HG02970 (cell line): ENCODE data around the gene PARD3B.

Experiments used
- ATAC-seq: cut with Tn5 transposase; IDR thresholded peaks from one replicate; pipeline ENCODE4 v1.9.1; 2021; ENCODE audit warnings: mild to moderate bottlenecking, moderate library complexity, moderate number of reproducible peaks; ENCODE audit not compliant: unreplicated experiment, low FRiP score

Gene PARD3B

GRCh38 chr2:204799791-204800190 is 254.5 kb downstream of the PARD3B start:
- ATAC-seq, result no peak

DNA sequence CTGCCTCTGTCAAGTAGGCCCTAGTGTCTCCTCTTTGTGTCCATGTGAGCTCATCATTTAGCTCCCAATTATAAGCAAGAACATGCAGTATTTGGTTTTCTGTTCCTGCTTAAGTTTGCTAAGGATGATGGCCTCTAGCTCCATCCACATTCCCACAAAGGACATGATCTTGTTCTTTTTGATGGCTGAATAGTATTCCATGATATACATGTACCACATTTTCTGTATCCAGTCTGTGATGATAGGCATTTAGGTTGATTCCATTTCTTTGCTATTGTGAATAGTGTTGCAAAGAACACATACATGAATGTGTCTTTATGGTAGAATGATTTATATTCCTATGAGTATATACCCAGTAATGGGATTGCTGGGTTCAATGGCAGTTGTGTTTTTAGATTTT is 263.2 kb downstream of the PARD3B start:
- ATAC-seq, result no peak

DNA sequence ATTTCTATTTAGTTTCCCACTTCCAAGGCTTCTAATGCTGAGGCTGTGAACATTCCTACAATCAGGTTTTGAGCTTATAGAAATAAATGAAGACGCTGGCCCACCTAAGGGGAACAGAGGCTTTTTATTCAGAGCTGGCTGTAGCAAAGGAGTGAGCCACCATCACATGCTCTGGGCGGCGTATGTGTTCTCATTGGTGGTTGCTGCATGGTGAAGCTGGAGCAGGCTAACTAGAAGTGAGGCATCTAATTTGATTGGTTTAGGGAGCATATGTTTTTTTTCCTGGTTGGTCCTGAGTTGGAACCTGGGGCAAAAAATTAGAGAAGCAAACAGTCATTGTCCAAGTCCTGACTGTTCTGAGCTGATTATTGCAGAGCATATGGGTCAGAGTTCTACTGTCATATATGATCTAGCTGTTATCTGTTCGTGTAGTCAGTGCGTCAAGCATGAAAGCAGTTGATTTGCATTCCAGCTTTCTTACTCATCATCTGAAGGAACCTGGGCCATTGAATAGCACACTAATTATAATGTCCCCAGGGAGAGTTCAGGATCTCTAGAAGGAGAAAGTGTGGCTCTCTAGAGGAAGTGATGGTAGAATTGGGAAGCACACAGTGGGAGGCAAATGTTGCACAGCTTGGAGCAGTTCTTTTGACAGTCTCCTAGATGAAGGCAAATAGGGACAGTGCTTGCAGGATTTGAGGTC is 279.6 kb downstream of the PARD3B start:
- ATAC-seq, result no peak

- no peak for ATAC-seq
Measured at GRCh38 chr2:204825681-204826080, 280.4 kb downstream of the PARD3B start.

DNA sequence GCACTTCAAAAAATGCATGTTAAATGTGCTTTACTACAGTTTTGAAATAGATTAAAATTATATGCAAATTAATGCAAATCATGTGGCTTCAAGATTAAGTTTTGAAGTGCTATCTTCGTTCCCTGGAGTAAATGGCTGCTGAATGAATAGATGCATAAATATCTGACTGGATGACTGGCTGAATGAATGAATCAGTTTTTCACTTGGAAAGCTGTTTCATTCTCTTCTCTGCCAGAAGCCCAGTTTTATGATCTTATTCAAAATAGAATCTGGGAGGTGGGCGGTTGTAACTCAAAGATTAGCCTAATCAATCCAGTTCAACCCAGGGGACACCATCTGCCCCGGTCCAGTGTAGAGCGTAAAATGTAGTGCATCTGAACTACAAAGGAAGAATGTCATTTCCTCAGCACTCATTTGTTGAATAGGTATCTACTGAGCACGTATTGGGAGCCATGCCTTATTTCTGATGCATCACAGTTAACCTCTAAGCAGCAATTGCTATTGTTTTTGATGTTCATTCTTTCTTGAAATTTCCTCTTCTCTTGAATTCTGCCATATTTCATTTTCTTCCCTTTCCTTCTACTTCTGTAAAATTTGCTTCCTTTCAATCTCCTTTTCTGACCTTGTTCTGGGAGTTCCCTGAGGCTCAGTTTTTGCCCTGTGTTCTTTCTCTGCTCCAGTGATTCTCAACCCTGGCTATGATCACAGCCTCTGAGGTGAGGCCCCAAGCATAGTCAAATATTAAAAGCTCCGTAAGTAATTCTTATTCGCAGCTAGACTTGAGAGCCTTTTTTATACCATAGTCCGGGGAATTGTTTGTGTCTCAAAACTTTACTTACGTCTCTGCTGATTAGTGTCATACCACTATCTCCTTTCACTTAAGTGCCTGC is 282.7 kb downstream of the PARD3B start:
- no peak for ATAC-seq

DNA sequence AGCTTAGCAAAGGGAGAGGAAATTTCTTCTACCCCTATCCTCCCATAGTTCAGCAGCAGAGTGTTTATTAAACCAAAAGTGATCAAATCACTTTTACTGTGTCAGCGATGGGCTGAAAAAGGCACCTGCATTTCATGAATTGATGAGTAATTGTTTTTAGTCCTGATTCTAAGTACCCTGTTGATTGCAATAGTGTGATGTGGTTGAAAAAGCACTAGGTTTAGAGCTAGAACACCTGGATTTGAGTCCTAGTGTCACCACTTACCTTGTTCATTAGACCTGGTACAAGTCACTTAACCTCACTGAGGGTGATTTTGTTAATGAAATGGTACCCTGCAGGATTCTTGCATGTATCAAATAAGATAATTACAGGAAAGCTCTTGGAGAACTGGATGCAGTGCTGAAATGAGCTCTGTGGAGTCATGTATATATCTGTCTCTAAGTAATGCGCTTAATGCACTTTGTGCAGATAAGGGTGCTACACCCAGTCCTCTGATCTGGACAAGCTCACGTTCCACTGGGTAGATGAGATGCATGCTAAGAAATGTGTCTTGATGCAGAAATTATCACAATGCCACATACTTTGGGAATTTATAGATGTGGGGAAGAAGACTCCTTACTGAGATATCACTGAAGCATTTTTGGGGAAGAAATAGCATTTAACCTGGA is 289.6 kb downstream of the PARD3B start:
- ATAC-seq, result no peak

- no peak for ATAC-seq
Measured at GRCh38 chr2:204835786-204836185, 290.5 kb downstream of the PARD3B start.

DNA sequence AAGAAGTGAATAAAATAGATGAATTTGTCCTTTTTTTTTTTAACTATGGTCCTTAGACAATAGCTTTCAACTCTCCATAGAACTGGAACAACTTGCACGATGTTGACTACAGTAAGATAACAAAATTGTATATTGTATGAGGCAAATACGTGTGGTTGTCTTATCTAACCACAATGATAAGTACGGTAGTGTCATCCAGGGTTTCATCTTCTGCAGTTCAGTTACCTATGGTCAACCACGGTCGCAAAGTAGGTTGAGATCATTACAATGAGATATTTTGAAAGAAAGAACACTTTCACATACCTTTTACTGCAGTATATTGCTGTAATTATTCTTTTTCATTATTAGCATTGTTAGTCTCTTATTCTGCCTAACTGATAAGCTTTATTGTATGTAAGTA is 295.2 kb downstream of the PARD3B start:
- no peak for ATAC-seq

DNA sequence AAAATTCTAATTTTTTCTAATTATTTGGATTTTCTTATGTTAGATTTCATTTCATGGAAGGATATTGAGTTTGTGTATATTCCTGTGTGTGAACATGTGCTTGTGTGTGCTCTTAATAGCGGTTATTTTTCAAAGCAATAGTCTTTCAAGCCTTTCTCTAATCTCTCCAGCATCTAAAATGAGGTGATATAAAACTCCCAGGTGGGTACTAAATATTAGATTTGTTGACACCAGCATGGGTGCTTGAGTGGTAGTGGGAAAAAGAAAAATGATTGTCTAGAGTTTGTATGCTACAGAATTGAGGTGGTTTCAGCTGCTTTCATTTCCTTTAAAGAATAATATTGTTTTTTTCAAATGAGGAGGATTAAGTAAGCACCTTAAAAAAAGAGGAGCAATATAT is 296.8 kb downstream of the PARD3B start:
- no peak for ATAC-seq

DNA sequence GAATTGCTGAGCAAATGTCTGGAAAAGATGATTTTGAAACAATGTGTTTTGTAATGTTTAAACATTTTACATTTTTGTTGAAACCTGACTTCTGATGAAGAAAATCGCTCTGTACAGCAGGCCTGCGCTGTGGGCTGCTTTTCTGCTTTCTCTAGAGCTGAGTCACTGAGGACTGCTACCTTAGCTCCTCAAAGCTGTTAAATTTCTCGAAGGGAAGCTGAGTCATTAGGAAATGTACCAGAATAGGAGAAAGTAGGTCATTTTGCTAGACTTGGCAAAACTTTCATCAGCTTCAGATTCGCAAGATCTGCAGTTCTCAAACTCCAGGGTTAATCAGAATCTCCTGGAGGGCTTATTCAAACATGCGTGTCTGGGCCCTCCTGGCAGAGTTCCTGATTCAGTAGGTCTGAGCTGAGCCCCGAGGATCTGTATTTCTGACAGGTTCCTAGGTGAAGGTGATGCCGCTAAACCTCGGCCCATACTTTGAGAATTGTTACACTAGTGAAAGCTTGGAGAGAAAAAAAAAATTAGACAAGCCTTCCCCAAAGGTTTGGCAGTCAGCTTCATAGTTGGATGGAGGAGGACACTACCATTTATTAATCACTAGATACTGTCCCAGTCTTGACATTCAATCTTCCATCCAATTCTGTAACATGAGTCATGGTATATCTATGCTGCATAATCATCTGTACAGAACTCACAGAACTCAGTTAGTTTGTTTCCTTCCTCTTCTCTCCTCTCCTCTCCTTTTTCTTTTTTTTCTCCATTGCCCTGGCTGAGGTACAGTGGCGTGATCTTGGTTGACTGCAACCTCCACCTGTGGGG is 297.6 kb downstream of the PARD3B start:
- ATAC-seq, result no peak

DNA sequence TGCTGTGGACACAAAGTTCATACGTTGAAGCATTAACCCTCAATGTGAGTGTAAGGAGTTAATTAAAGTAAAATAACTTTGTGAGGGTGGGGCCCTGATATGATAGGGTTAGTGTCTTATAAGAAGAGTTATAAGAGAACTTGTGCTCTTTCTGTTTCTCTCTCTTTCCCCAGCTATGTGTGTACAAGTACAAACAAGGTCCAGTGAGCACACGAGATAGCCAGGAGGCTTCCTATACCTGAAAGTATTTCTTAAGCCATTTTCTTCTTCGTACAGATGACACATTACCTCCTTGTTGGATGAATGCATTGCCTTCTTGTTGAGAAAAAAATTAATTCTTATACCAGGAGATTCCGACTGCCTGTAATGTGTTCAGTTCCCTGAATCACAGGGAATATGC is 301.2 kb downstream of the PARD3B start:
- no peak for ATAC-seq

GRCh38 chr2:204849892-204850291 is 304.6 kb downstream of the PARD3B start:
- ATAC-seq, result no peak

DNA sequence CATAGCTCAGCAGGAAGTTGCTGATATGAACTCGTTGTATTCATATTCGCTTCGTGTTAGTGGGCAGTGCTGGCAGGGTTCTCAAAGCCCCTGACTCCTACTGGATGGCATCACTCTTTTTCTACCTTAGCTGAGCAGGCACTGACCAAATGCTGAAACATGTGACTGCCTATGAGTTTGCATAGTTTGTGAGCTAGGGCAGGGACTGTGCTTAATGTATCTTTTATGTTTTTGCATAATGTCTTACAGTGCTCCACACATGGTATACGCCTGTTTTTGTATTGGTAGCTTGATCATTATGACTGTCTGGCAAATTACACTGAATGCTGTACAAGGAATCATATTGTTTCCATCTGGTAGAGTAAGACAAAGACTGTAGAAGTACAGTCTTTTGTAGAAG is 305.3 kb downstream of the PARD3B start:
- ATAC-seq, result no peak

- ATAC-seq, result no peak
Measured at GRCh38 chr2:204853905-204854304, 308.6 kb downstream of the PARD3B start.

GRCh38 chr2:204860274-204860673 is 315.0 kb downstream of the PARD3B start:
- no peak for ATAC-seq

- no peak for ATAC-seq
Measured at GRCh38 chr2:204862809-204863208, 317.5 kb downstream of the PARD3B start.

- no peak for ATAC-seq
Measured at GRCh38 chr2:204863336-204863735, 318.1 kb downstream of the PARD3B start.

DNA sequence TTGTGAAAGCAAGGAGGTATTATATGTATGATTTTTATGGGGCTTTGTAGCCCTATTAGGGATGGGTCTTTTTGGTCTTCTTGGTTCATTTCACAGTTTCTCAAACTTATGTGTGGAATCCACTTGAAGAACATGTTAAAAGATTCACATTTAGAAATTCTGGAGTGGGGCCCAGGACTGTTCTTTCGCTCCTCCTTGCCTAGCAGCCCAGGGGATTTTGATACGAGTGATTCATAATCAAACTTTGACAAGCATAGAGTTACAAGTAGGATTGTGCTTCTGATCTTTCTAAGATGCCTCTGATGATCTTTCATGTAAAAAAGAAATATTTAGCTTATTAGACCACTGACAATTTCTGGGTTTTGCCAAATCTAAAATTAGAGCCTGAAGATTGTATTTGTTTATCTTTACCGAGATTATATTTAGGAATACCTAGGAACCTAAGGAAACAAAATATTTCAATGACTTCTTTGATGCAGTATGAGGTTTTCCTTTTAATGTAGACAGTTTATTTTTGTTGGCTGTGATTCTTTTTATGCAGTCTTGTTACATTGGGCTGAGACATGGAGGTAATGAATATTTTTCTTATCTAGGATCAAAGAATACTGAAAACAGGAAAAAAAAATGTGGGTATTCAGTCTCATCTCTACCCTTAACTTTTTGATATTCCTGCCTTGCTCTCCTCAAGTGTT is 324.0 kb downstream of the PARD3B start:
- no peak for ATAC-seq

GRCh38 chr2:204870053-204870452 is 324.8 kb downstream of the PARD3B start:
- ATAC-seq, result no peak
